Ishikawa (cell line): ENCODE data around the gene PLCB4.

Experiments used
- CEBPB ChIP-seq: IDR thresholded peaks from 2 replicates; pipeline ENCODE4 v1.6.1; 2012
- CREB1 ChIP-seq: IDR thresholded peaks from 2 replicates; pipeline ENCODE4 v1.6.1; 2012; ENCODE audit warnings: low read depth
- EGR1 ChIP-seq: IDR thresholded peaks from 2 replicates; pipeline ENCODE4 v1.6.1; 2012
- EP300 ChIP-seq: IDR thresholded peaks from 2 replicates; pipeline ENCODE4 v1.6.1; 2012; ENCODE audit warnings: borderline replicate concordance
- FOXM1 ChIP-seq: IDR thresholded peaks from 2 replicates; pipeline ENCODE4 v1.6.1; 2012; ENCODE audit warnings: low read depth, borderline replicate concordance
- NFIC ChIP-seq: IDR thresholded peaks from 2 replicates; pipeline ENCODE4 v1.6.1; 2012
- RAD21 ChIP-seq: IDR thresholded peaks from 2 replicates; pipeline ENCODE4 v1.6.1; 2012; ENCODE audit warnings: low read depth
- TAF1 ChIP-seq: IDR thresholded peaks from 2 replicates; pipeline ENCODE4 v1.6.1; 2012; ENCODE audit warnings: low read depth, mild to moderate bottlenecking
- TCF12 ChIP-seq: IDR thresholded peaks from 2 replicates; pipeline ENCODE4 v1.6.1; 2012; ENCODE audit warnings: low read depth
- TEAD4 ChIP-seq: IDR thresholded peaks from 2 replicates; pipeline ENCODE4 v1.6.1; 2012
- YY1 ChIP-seq: IDR thresholded peaks from 2 replicates; pipeline ENCODE4 v1.6.1; 2012; ENCODE audit warnings: low read depth
- ZBTB7A ChIP-seq: IDR thresholded peaks from 2 replicates; pipeline ENCODE4 v1.6.1; 2012; ENCODE audit warnings: low read depth
- TF ChIP-seq, protein P1 (sequence below): IDR thresholded peaks from 2 replicates; pipeline ENCODE4 v1.6.1; 2012; ENCODE audit warnings: low read depth, mild to moderate bottlenecking
- TF ChIP-seq, protein P2 (sequence below): IDR thresholded peaks from 2 replicates; pipeline ENCODE4 v1.6.1; 2012
- TF ChIP-seq, protein P3 (sequence below): IDR thresholded peaks from 2 replicates; pipeline ENCODE4 v1.6.1; 2012

PLCB4 gene

DNA sequence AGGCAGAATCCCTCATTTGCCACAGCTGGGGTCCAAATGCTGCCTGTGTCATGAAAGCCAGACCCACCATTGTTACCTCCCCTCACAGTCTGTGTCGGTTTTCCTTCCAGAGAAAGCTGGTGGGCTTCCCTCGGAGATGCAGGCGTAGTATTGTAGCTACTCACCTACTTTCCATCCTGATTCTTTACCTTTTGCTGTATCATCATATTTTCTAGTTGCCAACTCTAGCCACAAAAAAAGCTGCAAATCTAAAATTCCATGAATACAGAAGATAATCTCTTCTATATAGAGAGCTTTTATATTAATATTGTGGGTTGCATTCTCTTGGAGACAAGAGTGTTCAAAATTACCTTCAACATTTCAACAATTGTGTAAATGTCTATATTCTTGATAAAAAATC, 347.5 kb downstream of the PLCB4 start:
- TF ChIP-seq TAF1 = no peak
- TF ChIP-seq ZBTB7A = no peak
- no peak for TF ChIP-seq FOXM1
- no peak for TF ChIP-seq CREB1
- TF ChIP-seq NFIC = no peak
- no peak for TF ChIP-seq RAD21
- no peak for TF ChIP-seq TCF12
- no peak for TF ChIP-seq EGR1
- TF ChIP-seq CEBPB = no peak
- TF ChIP-seq TEAD4 = no peak
- no peak for TF ChIP-seq EP300

DNA sequence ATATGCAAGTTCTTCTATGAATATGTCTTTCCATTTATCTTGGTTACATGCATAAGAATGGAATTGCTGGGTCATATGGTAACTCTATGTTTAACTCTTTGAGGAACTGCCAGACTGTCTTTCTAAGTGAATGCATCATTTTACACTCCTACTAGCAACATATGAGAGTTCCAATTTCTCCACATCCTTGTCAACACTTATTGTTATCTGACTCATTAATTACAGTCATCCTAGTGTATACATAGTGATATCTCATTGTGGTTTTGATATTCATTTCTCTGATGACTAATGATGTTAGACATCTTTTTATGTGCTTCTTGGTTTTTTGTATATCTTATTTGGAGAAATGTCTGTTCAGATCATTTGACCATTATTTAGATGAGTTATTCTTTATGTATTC, 348.8 kb downstream of the PLCB4 start:
- TF ChIP-seq CREB1 = no peak
- TF ChIP-seq YY1 = no peak
- no peak for TF ChIP-seq NFIC
- no peak for TF ChIP-seq TAF1
- no peak for TF ChIP-seq EGR1
- no peak for TF ChIP-seq ZBTB7A
- TF ChIP-seq, protein P1, sequence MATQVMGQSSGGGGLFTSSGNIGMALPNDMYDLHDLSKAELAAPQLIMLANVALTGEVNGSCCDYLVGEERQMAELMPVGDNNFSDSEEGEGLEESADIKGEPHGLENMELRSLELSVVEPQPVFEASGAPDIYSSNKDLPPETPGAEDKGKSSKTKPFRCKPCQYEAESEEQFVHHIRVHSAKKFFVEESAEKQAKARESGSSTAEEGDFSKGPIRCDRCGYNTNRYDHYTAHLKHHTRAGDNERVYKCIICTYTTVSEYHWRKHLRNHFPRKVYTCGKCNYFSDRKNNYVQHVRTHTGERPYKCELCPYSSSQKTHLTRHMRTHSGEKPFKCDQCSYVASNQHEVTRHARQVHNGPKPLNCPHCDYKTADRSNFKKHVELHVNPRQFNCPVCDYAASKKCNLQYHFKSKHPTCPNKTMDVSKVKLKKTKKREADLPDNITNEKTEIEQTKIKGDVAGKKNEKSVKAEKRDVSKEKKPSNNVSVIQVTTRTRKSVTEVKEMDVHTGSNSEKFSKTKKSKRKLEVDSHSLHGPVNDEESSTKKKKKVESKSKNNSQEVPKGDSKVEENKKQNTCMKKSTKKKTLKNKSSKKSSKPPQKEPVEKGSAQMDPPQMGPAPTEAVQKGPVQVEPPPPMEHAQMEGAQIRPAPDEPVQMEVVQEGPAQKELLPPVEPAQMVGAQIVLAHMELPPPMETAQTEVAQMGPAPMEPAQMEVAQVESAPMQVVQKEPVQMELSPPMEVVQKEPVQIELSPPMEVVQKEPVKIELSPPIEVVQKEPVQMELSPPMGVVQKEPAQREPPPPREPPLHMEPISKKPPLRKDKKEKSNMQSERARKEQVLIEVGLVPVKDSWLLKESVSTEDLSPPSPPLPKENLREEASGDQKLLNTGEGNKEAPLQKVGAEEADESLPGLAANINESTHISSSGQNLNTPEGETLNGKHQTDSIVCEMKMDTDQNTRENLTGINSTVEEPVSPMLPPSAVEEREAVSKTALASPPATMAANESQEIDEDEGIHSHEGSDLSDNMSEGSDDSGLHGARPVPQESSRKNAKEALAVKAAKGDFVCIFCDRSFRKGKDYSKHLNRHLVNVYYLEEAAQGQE = no peak
- no peak for TF ChIP-seq FOXM1
- TF ChIP-seq, protein P2, sequence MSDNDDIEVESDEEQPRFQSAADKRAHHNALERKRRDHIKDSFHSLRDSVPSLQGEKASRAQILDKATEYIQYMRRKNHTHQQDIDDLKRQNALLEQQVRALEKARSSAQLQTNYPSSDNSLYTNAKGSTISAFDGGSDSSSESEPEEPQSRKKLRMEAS = no peak
- no peak for TF ChIP-seq CEBPB
- no peak for TF ChIP-seq TEAD4
- TF ChIP-seq, protein P3, sequence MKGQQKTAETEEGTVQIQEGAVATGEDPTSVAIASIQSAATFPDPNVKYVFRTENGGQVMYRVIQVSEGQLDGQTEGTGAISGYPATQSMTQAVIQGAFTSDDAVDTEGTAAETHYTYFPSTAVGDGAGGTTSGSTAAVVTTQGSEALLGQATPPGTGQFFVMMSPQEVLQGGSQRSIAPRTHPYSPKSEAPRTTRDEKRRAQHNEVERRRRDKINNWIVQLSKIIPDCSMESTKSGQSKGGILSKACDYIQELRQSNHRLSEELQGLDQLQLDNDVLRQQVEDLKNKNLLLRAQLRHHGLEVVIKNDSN = no peak
- TF ChIP-seq EP300 = no peak
- no peak for TF ChIP-seq RAD21
- no peak for TF ChIP-seq TCF12

DNA sequence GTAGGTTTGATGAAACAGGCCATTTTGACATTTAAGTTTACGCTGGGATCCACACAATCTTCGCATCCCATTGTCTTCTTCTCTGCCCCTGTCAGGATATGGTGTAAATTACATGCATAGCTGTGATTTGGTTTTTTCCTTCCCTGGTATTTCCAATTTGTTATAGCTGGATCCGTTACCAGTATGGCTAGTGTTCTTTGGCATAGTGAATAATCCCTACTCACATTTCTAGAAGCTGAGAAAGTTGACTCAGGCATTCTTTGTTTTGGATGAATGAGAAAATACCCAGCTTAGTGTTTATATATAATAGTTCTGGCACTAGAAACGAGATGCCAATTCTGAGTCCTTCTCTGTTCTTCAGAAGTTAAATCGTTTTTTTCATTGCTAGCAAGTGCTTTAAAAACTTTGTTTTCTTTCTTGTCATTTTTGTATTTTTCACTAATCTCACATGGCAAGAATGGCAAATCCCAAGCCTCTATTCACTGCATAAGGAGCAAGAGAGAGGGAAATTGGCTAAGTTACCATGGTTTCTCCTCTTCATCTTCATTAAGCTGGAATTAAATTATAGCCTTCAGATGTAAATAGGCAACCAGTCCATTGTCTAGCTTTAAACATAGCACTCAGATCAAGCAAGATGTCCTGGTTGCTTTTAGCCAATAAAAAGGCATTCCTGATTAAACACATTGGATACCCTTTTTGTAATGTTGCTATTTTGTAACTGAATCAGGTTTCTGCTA, 353.6 kb downstream of the PLCB4 start:
- TF ChIP-seq YY1 (no peak), CREB1 (no peak), CEBPB (no peak), EGR1 (no peak), NFIC (no peak), TEAD4 (no peak), EP300 (no peak), TAF1 (no peak), TCF12 (no peak), ZBTB7A (no peak), RAD21 (no peak), FOXM1 (no peak)
- TF ChIP-seq, protein P1 = no peak
- TF ChIP-seq, protein P2 = no peak
- TF ChIP-seq, protein P3 = no peak

DNA sequence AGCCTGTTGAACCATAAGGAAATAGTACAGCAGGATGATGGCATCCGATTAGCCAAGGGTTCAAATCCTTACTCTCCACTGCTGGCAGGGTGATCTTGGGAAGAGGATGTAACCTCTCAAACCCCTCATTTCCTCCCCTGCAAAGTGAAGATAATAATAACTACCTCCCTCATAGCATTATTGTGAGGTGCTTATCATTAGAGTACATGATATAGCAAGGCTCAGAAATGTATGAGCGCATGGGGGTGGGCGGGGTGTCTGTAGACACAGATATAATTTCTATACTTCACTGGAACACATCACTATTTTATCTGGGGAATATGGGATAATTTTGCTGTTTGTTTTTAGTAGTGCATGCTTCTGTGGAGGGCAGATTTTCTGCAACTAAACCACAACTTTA, 355.7 kb downstream of the PLCB4 start:
- no peak for TF ChIP-seq CEBPB
- no peak for TF ChIP-seq NFIC
- no peak for TF ChIP-seq TCF12
- no peak for TF ChIP-seq CREB1
- no peak for TF ChIP-seq TEAD4
- TF ChIP-seq ZBTB7A = no peak
- TF ChIP-seq EGR1 = no peak
- no peak for TF ChIP-seq RAD21
- TF ChIP-seq, protein P3 = no peak
- TF ChIP-seq, protein P1 = no peak
- no peak for TF ChIP-seq FOXM1
